ENCODE measurements around the gene GRIN2A.

Gene GRIN2A

GRCh38 chr16:10085078-10085798 is 97.0 kb downstream of the GRIN2A start:
- DNase-seq (ENCODE audit: low spot score): no peak

DNA sequence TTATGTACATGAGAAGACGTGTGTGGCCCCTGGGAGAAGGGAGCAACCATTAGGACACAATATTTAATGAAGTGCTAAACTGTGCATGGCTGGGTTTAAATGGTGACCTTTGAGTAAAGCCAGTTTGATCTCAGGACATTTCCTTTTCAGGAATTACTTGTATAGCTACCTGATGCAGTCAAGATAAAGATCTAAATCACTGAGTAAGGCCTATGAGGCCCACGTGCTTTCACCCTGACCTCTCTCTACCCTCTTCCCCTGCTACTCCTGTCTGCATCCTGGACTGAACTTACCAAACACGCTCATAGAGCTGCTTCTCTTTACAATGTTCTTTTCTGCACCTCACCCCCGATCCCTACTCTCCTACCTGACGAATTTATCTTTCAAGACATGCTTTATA is 98.9 kb downstream of the GRIN2A start:
- no peak for DNase-seq (ENCODE audit: low spot score)

GRCh38 chr16:10081201-10081940 is 100.9 kb downstream of the GRIN2A start:
- DNase-seq (ENCODE audit: low spot score): no peak

GRCh38 chr16:10080051-10080772 is 102.0 kb downstream of the GRIN2A start:
- DNase-seq (ENCODE audit: low spot score): no peak

- no peak for DNase-seq (ENCODE audit: low spot score)
Observed at GRCh38 chr16:10078541-10078949, 103.7 kb downstream of the GRIN2A start.

DNA sequence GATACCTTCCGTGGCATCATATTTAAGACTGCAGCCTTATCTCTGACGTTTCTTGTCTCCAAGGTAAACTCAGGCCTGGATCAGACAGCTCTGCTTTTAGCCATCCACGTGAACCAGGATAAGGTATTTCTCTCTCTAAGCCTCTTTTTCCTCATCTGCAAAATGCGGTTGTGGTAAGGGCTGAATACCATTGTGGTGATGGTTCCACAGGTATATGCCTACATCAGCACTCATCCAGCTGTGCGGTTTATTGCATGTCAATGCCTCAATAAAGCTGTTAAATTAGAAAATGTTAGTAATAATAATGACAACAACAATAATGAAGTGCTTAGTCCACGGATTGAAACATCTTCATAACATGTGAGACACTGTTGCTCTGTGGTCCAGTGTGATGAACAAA is 104.4 kb downstream of the GRIN2A start:
- DNase-seq (ENCODE audit: low spot score): no peak

- no peak for DNase-seq (ENCODE audit: low spot score)
Observed at GRCh38 chr16:10076037-10076436, 106.2 kb downstream of the GRIN2A start.

DNA sequence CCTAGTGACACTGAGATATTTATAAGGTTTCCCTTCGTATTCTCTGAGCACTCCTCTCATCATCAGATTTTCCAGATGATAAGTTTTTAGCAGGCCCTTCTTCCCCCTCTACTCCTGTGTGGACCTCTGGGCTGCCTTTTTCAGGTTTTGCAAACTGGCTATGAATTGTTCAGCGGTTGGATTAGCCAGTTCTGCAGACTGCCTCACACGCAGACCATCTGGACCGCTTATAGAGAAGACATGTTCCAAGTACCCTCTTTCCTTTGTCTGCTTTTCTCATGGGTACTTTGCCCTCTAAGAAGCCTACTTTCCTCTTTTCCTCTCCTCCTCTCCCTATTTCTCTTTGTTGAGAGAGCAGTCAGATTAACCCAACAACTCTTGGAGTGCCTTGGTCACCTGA is 111.6 kb downstream of the GRIN2A start:
- no peak for DNase-seq (ENCODE audit: low spot score)

DNA sequence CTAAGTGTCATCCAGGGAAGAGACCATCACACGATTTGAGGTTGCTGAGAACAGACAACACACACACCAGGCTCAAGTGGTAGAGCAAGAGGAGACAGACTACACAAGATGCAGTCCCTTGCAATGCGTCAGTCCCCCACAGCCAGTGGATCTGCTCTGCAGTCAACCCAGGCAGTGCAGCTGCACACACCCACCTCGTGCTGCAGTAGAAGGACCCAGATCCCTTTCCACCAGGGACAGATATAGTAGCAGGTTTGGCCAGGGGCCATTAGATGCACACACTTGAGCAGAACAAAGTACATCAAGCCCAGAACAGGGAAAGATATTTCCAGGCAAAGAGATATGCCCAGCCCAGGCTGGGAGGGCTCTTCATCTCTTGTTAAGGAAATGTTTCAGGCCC is 112.9 kb downstream of the GRIN2A start:
- no peak for DNase-seq (ENCODE audit: low spot score)

- no peak for DNase-seq (ENCODE audit: low spot score)
Observed at GRCh38 chr16:10067835-10068234, 114.4 kb downstream of the GRIN2A start.

DNA sequence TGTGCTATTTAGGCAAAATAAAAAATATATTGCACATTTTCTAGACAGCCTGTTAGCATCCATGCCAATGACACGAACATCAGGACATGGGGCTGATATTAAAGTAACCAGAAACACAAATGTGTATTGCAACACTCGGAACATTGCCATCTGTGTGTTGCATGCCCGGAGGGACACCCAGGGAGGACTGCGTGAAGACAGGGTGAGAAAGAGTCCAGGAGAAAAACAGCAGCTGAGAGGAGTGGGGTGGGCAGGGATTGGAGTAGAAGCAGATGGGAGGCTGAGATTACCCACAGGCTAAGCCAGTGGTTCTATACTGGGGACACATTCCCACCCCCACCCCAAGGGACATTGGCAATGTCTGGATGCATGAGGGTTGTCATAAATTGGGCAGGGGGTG is 114.8 kb downstream of the GRIN2A start:
- no peak for DNase-seq (ENCODE audit: low spot score)

DNA sequence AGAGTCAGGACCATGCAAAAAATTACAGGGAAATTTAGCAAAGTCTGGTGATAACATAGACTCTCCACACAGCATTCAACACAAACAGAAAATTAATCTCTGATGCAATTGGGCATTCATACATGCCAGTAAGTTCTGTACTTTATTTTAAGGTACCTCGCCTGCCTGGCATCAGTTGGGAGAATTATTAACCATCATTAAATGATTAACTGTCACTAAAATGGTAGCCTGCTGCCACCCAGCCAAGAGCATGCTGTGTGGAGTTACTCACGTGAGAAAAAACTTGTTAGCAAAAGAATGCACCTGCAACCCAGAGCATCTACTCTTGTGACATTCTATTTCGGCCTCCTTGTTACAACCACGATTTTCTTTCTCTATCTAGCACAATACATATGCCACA is 117.2 kb downstream of the GRIN2A start:
- no peak for DNase-seq (ENCODE audit: low spot score)

- DNase-seq (ENCODE audit: low spot score): no peak
Observed at GRCh38 chr16:10048850-10049249, 133.4 kb downstream of the GRIN2A start.

DNA sequence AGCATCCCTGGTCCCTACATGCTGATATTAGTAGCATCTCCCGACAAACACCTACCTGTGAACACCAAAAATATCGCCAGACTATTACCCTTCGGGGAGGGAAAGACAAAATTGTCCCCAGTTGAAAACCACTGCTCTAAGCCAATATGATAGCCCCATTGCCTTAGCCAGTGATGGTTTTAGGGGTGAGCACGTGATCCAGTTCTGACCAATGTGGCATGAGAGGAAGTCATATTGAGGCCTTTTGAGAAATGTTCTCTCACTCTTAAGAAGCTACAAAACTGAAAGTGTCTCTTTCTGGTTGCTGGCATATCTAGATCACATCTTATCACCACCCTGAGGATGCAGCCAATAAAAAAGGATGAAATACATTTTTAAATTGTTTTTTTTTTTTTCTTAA is 136.3 kb downstream of the GRIN2A start:
- no peak for DNase-seq (ENCODE audit: low spot score)

GRCh38 chr16:10045291-10045775 is 136.9 kb downstream of the GRIN2A start:
- no peak for DNase-seq (ENCODE audit: low spot score)

DNA sequence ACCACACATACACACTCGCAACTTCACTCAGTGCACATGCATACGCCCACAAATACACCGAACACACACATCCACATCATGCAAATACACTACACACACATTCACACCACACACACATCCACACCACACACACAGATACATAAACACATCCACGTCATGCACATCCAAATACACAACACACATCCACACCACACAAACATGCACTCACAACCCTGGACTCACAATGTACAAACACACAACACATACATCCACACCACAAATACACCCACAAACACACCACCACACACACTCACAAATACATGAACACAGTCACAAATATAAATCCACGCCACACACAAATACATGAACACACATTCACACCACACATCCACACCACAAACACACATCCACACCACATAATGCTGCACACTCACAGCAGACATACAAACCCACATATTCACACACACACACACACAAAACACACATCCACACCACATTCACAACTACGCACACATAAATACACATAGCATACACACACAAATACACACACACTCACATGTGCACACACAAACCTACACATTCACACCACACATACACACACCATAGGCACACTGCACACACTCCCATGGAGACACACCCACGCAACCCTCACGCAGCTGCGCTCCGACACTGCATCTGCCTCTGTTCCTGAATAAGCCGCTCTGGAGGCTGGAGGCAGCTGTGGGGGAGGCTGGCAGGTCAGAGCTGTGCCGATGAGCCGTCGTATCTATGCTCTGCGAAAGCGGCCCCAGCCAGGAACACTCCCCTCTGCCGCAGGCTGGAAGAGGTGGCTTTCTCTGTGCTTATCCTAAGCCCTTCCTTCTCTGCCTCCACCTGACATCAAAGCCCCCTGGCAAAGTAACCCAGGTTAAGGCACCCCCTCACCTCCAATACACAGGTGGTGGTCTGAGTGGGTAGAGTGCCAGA is 141.8 kb downstream of the GRIN2A start:
- DNase-seq (ENCODE audit: low spot score): no peak

GRCh38 chr16:10039220-10040096 is 142.8 kb downstream of the GRIN2A start:
- DNase-seq (ENCODE audit: low spot score): no peak

GRCh38 chr16:10037751-10038150 is 144.5 kb downstream of the GRIN2A start:
- no peak for DNase-seq (ENCODE audit: low spot score)

- DNase-seq (ENCODE audit: low spot score): no peak
Observed at GRCh38 chr16:10036956-10037355, 145.3 kb downstream of the GRIN2A start.

- DNase-seq (ENCODE audit: low spot score): no peak
Observed at GRCh38 chr16:10033556-10033955, 148.7 kb downstream of the GRIN2A start.

GRCh38 chr16:10031955-10032354 is 150.3 kb downstream of the GRIN2A start:
- no peak for DNase-seq (ENCODE audit: low spot score)

Measured in LoVo (cell line).